Activated CD4-positive, alpha-beta memory T cell treated with anti-CD3 and anti-CD28 coated beads for 36 hours (primary cell): ENCODE data around the gene PAAF1. TPM values are rescaled to one million over a fixed set of nuclear protein-coding genes. Genes with fewer than 3 reads are reported as not detected.

Experiments
- CTCF ChIA-PET: fragments of 350-600 bp; sonication (Branson Sonifier 250); formaldehyde crosslinking; loops from one replicate; lab custom pipeline; 2021; ENCODE audit warnings: antibody characterized with exemption, inconsistent platforms; lab: Charles Lee
- POLR2A ChIA-PET: fragments of 350-600 bp; sonication (Branson Sonifier 250); formaldehyde crosslinking; loops from one replicate; lab custom pipeline; 2021; ENCODE audit warnings: antibody characterized with exemption; lab: Charles Lee
- DNase-seq: peaks from one replicate; pipeline ENCODE4 v3.0.0-alpha.2; 2020
- H3K27ac Mint-ChIP-seq: one replicate; pipeline ENCODE4 v1.8.0; 2021; ENCODE audit warnings: mixed read lengths
- H3K27me3 Mint-ChIP-seq: one replicate; pipeline ENCODE4 v1.8.0; 2021; ENCODE audit warnings: mixed read lengths
- H3K36me3 Mint-ChIP-seq: one replicate; pipeline ENCODE4 v1.8.0; 2021; ENCODE audit warnings: mixed read lengths
- H3K4me1 Mint-ChIP-seq: one replicate; pipeline ENCODE4 v1.8.0; 2021; ENCODE audit warnings: low read depth, mixed read lengths
- H3K4me3 Mint-ChIP-seq: one replicate; pipeline ENCODE4 v1.8.0; 2021; ENCODE audit warnings: mild to moderate bottlenecking, mixed read lengths
- H3K9me3 Mint-ChIP-seq: one replicate; pipeline ENCODE4 v1.8.0; 2021; ENCODE audit warnings: mixed read lengths
- intact Hi-C: fragments of 100-400 bp; cut with micrococcal nuclease; formaldehyde crosslinking; loops from one replicate; pipeline ENCODE4 v1.15.1; 2023
- total RNA-seq, 2 experiments: library from RNA; stranded (reverse); gene quantifications; one replicate each; pipeline ENCODE4 v1.2.3, GENCODE V29; 2021

The PAAF1 gene
- total RNA-seq, 2 experiments from 2014 or later: 29.9 to 33.8 TPM

GRCh38 chr11:73951797-73952196 is 75.0 kb downstream of the PAAF1 start:
- Mint-ChIP-seq H3K9me3 (no peaks in the 10 kb centered on the region), H3K27me3 (peaks cover 6% of the 10 kb centered on the region), H3K36me3 (no peaks in the 10 kb centered on the region), H3K4me3 (no peak overlapping the region), H3K27ac (no peak overlapping the region), H3K4me1 (peaks cover 1% of the 10 kb centered on the region)
- DNase-seq: no peak
- CTCF ChIA-PET: no interaction called here
- POLR2A ChIA-PET: no interaction called here
- intact Hi-C loops: no loop called here

GRCh38 chr11:73956876-73957653 is 80.3 kb downstream of the PAAF1 start:
- Mint-ChIP-seq H3K4me1 (peaks cover 5% of the 10 kb centered on the region), H3K9me3 (no peaks in the 10 kb centered on the region), H3K4me3 (no peak overlapping the region), H3K36me3 (no peaks in the 10 kb centered on the region), H3K27ac (no peak overlapping the region), H3K27me3 (peaks cover 11% of the 10 kb centered on the region)
- CTCF ChIA-PET: no interaction called here
- intact Hi-C loops: no loop called here
- POLR2A ChIA-PET: no interaction called here
- DNase-seq: no peak

GRCh38 chr11:73957654-73958361 is 81.0 kb downstream of the PAAF1 start:
- intact Hi-C loops: no loop called here
- ChIA-PET POLR2A (no interaction called here), CTCF (no interaction called here)
- Mint-ChIP-seq H3K27me3 (peaks cover 11% of the 10 kb centered on the region), H3K4me3 (no peak overlapping the region), H3K9me3 (no peaks in the 10 kb centered on the region), H3K27ac (no peak overlapping the region), H3K4me1 (peaks cover 5% of the 10 kb centered on the region), H3K36me3 (no peaks in the 10 kb centered on the region)
- no peak for DNase-seq

- peaks cover 11% of the 10 kb centered on the region for H3K27me3 Mint-ChIP-seq
- H3K27ac Mint-ChIP-seq: no peak overlapping the region
- peaks cover 5% of the 10 kb centered on the region for H3K4me1 Mint-ChIP-seq
- ChIA-PET POLR2A (no interaction called here), CTCF (interaction anchor here (0.6 kb wide), 1 partner anchor 62 kb away, joined by 3 read pairs; no protein-coding TSS in a partner anchor)
- no peak for DNase-seq
- H3K9me3 Mint-ChIP-seq: no peaks in the 10 kb centered on the region
- intact Hi-C loops: no loop called here
- no peak overlapping the region for H3K4me3 Mint-ChIP-seq
- H3K36me3 Mint-ChIP-seq: no peaks in the 10 kb centered on the region
Measured at GRCh38 chr11:73958521-73959141, 81.8 kb downstream of the PAAF1 start.

- Mint-ChIP-seq H3K9me3 (no peaks in the 10 kb centered on the region), H3K27ac (no peak overlapping the region), H3K4me3 (no peak overlapping the region), H3K27me3 (peaks cover 6% of the 10 kb centered on the region), H3K4me1 (peaks cover 18% of the 10 kb centered on the region), H3K36me3 (no peaks in the 10 kb centered on the region)
- ChIA-PET POLR2A (no interaction called here), CTCF (no interaction called here)
- intact Hi-C loops: loop anchor here (10.0 kb wide), 1 partner anchor 293 kb away; no protein-coding TSS in a partner anchor
- DNase-seq: no peak
Measured at GRCh38 chr11:73961321-73961720, 84.5 kb downstream of the PAAF1 start.

GRCh38 chr11:73962101-73962705 is 85.4 kb downstream of the PAAF1 start:
- ChIA-PET CTCF (no interaction called here), POLR2A (no interaction called here)
- Mint-ChIP-seq H3K27ac (no peak overlapping the region), H3K4me3 (no peak overlapping the region), H3K36me3 (no peaks in the 10 kb centered on the region), H3K9me3 (no peaks in the 10 kb centered on the region), H3K4me1 (peaks cover 18% of the 10 kb centered on the region), H3K27me3 (peaks cover 4% of the 10 kb centered on the region)
- intact Hi-C loops: loop anchor here (10.0 kb wide), 1 partner anchor 293 kb away; no protein-coding TSS in a partner anchor
- DNase-seq: no peak

- intact Hi-C loops: loop anchor here (1.0 to 10.0 kb wide), 5 partner anchors 17 to 357 kb away; partner anchors contain the start of genes C2CD3 and PPME1
- Mint-ChIP-seq H3K9me3 (no peaks in the 10 kb centered on the region), H3K27ac (no peak overlapping the region), H3K36me3 (no peaks in the 10 kb centered on the region), H3K4me3 (no peak overlapping the region), H3K4me1 (peaks cover 26% of the 10 kb centered on the region), H3K27me3 (no peaks in the 10 kb centered on the region)
- DNase-seq: no peak
- CTCF ChIA-PET: interaction anchor here (0.6 to 2.5 kb wide), 24 partner anchors 10 to 485 kb away, joined by 3 to 13 read pairs (median 4); partner anchors contain the start of genes C2CD3 and PPME1
- POLR2A ChIA-PET: interaction anchor here (1.1 kb wide), 1 partner anchor 16 kb away, joined by 3 read pairs; no protein-coding TSS in a partner anchor
Measured at GRCh38 chr11:73963861-73964260, 87.1 kb downstream of the PAAF1 start.

- CTCF ChIA-PET: interaction anchor here (1.3 to 2.5 kb wide), 8 partner anchors 15 to 290 kb away, joined by 3 to 13 read pairs (median 9); partner anchors contain the start of genes C2CD3 and PPME1
- POLR2A ChIA-PET: interaction anchor here (0.7 to 2.9 kb wide), 2 partner anchors 14 to 16 kb away, joined by 3 to 26 read pairs; partner anchors contain the start of gene UCP2
- DNase-seq: no peak
- Mint-ChIP-seq H3K36me3 (no peaks in the 10 kb centered on the region), H3K27ac (no peak overlapping the region), H3K4me1 (peaks cover 40% of the 10 kb centered on the region), H3K27me3 (no peaks in the 10 kb centered on the region), H3K4me3 (no peak overlapping the region), H3K9me3 (no peaks in the 10 kb centered on the region)
- intact Hi-C loops: loop anchor here (2.0 to 10.0 kb wide), 3 partner anchors 16 to 290 kb away; partner anchors contain the start of genes C2CD3 and PPME1
Measured at GRCh38 chr11:73965076-73965763, 88.4 kb downstream of the PAAF1 start.

- ChIA-PET POLR2A (interaction anchor here (2.9 kb wide), 1 partner anchor 15 kb away, joined by 26 read pairs; the partner anchor contains the start of gene UCP2), CTCF (interaction anchor here (1.3 to 1.4 kb wide), 3 partner anchors 36 to 356 kb away, joined by 3 to 5 read pairs (median 3); no protein-coding TSS in a partner anchor)
- no peak for DNase-seq
- Mint-ChIP-seq H3K4me3 (no peak overlapping the region), H3K27ac (no peak overlapping the region), H3K27me3 (no peaks in the 10 kb centered on the region), H3K4me1 (peaks cover 43% of the 10 kb centered on the region), H3K36me3 (no peaks in the 10 kb centered on the region), H3K9me3 (no peaks in the 10 kb centered on the region)
- intact Hi-C loops: loop anchor here (2.0 to 10.0 kb wide), 3 partner anchors 15 to 289 kb away; partner anchors contain the start of genes C2CD3 and PPME1
Measured at GRCh38 chr11:73965764-73966121, 88.9 kb downstream of the PAAF1 start.

GRCh38 chr11:73968356-73968966 is 91.7 kb downstream of the PAAF1 start:
- peaks cover 4% of the 10 kb centered on the region for H3K36me3 Mint-ChIP-seq
- peaks cover 59% of the 10 kb centered on the region for H3K4me1 Mint-ChIP-seq
- no peak for DNase-seq
- H3K4me3 Mint-ChIP-seq: no peak overlapping the region
- intact Hi-C loops: loop anchor here (10.0 kb wide), 1 partner anchor 286 kb away; no protein-coding TSS in a partner anchor
- CTCF ChIA-PET: interaction anchor here (1.7 kb wide), 1 partner anchor 13 kb away, joined by 4 read pairs; no protein-coding TSS in a partner anchor
- no peaks in the 10 kb centered on the region for H3K9me3 Mint-ChIP-seq
- POLR2A ChIA-PET: interaction anchor here (2.9 to 6.2 kb wide), 2 partner anchors 12 to 13 kb away, joined by 26 to 82 read pairs; partner anchors contain the start of gene UCP2
- H3K27me3 Mint-ChIP-seq: no peaks in the 10 kb centered on the region
- peak overlapping the region; percentile 78 for H3K27ac Mint-ChIP-seq
